Vagina (tissue), 2 donors: ENCODE data around the gene IL36G.

Source experiments
- CTCF ChIP-seq, 3 experiments: fragments of 450-650 bp in 2 of 3; fragments of 200-600 bp in 1 of 3; sonication (generic) in 1 of 3; IDR thresholded peaks; one replicate each; pipeline ENCODE4 v1.5.1; 2017 to 2019; ENCODE audit warnings: antibody characterized with exemption in 3 of 3, mild to moderate bottlenecking in 2 of 3, moderate library complexity in 2 of 3
- POLR2A ChIP-seq, 2 donors: fragments of 450-650 bp; IDR thresholded peaks; one replicate each; pipeline ENCODE4 v1.6.1; 2017; ENCODE audit warnings: antibody characterized with exemption in 2 of 2, mild to moderate bottlenecking in 2 of 2, moderate library complexity in 2 of 2

DNA sequence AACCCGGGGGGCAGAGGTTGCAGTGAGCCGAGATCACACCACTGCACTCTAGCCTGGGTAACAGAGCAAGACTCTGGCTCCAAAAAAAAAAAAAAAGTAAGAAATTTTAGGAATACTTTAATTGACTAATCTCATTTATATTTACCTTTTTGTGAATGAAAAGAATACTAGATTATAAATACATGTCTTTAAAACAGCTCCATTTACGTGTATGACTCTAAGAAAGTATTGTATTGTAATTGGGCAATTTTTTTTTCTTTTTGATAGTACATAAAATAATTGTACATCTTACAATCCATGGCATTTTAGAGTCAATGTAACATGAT is 35.5 kb downstream of the IL36G start:
- no peak for TF ChIP-seq CTCF (IDR thresholded peaks at IDR 0.05)
- no peak for TF ChIP-seq POLR2A (IDR thresholded peaks at IDR 0.05)
